NCI-H1105 (cell line): Measurements from ENCODE around the gene CAVIN3.
"Not testable (repeated sequence)": the region's sequence is repeated elsewhere in the genome, so short reads cannot be mapped to it uniquely, and the experiment has no call there.

Experiments
- DNase-seq: peaks from one replicate; lab custom pipeline; 2025; lab: John Stamatoyannopoulos, UW

Gene CAVIN3

GRCh38 chr11:6323291-6323905, 3.1 kb upstream of the CAVIN3 start:
- DNase-seq: peak; percentile 8

DNA sequence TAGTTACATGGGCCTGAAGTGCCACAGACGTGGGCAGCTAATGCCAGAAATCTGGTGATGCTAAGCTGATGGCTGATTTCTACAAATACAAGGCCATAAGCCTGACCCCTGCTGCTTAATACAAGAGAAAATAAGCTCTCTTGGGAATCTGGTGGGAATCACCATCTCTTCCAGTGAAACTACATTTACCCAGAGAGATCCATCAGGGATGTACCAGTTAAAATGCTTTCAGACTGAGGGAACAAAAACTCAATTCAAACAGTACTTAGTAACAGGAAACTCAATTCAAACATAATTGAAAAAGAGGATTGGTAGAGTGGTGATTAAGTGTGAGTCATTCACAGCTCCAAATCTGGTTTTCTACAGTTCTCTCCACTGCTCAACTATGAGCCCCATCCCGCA, 1.7 kb upstream of the CAVIN3 start:
- no peak for DNase-seq

- DNase-seq: no peak
Measured at GRCh38 chr11:6321356-6321755, 1.1 kb upstream of the CAVIN3 start.

DNA sequence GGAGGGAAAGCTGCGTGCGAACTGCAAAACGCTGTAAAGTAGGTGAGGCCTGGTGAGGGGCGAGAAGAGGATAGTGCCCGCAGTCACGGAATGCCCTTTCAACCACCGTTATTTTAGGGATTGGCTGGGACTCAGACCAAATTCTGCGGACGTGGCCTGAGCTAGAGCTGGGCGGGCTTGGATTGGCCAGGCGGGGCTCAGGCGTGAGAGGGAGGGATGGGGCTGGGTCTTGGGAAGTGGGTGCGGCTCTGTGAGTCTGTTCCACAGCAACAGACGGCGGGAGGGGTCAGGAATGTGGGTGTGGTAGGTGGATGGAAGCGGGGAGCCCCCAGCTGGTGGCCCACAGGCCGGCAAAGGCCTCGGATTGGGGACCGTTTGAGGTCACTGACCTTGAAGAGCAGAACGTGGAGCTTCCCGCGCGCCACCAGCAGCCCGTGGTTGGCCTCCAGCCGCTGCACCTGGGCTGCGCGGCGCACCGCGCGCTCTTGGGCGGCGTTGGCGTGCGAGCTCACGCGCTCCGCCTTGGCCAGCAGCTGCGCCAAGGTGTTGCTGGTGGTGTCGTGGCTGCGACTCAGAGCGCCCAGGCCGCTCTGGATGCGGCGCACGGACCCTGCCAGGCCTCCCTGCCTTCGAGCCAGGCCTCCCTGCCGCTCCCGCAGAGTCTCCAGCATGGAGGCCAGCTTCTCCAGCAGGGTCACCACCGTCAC, 444 bp downstream of the CAVIN3 start:
- DNase-seq: no peak

DNA sequence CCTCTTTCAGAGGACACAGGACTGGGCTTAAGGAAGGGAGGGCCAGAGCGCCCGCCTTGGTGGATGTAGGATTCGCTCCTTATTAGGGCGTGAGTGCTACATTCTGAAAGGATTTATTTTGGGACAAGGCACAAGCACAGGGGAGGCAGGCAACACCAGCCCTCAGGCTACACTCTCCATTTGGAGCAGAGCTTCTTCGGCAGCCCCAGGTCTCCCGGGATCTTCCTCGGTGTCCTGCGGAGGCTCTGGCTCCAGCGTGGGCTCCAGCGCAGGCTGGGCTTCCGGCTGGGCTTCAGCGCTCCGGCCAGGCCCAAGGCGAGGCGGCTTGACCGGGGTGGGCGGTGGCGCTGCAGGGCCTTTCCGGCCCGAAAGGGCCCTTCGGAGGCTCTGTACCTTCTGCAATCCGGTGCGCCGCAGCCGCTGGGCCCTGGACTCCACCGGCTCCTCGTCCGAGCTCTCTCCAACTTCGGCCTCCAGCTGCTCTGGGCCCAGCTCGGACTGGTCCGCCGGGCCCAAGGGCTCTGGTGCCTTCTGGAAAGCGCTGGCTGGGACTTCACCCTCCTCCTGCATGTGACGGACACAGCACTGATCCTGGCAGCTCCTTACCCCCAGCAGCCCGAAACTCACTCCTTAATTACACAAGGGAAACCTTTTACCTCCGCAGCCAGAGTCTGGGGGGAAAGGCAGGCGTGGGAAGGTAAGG, 1.1 kb downstream of the CAVIN3 start:
- DNase-seq: no peak

DNA sequence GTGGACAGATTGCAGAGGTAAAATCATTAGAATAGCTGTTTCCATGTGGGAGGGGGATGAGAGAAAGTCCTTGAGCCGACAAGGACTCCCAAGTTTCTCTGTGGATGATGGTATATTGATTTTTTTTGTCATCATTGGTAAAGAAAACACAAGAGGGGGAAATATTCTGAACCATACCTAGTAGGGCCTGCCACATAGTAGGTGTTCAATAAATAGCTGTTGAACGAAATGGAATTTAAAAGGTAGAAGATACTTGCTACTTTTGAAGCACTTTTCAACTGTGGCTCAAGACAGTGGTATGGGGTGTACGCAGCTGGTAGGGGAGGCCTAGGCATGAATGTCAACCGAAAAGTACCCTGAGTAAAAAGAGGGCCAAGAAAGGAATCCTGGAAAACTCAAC, 2.1 kb downstream of the CAVIN3 start:
- no peak for DNase-seq

- no peak for DNase-seq
Measured at GRCh38 chr11:6315811-6316425, 4.4 kb downstream of the CAVIN3 start.

GRCh38 chr11:6312106-6312505, 8.2 kb downstream of the CAVIN3 start:
- DNase-seq: no peak

DNA sequence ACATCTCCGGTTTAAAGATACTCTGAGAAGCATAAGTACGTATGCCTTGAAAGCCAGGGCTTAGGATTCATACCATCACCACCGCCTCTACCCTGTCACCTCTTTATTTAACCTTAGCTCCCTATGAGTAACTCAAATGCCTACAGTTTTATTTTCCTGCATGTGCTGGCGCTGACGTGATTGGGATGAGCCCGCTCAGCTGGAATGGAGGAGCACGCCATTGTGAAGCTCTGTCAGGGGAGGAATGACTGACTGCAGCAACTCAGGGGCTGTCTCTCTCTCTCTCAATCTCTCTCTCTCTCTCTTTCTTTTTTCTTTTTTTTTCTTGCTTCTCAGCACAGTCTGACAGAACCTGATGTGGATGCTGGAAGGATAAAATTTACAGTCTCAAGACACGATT, 12.4 kb downstream of the CAVIN3 start:
- DNase-seq: no peak

- DNase-seq: no peak
Measured at GRCh38 chr11:6305297-6305696, 15.0 kb downstream of the CAVIN3 start.

- no peak for DNase-seq
Measured at GRCh38 chr11:6303661-6304060, 16.6 kb downstream of the CAVIN3 start.

DNA sequence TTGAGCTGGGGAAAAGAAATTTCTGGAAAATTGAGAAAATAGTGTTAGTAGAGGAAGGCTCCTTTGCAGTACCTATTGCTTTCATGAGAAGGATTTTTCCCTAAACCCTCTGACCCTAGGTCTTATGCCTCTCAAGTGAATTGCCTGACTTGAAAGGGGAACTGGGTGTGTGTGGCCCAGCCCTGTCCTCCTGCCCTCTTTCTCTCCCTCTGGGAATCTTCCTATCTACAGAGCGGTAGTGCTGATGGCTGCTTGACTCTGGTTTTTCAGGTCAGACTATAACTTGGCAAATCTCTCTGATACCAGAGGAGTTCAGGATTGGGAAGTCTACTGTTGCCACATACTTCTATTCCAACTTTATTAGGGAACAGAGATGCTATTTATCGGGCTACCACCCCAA, 19.2 kb downstream of the CAVIN3 start:
- no peak for DNase-seq

DNA sequence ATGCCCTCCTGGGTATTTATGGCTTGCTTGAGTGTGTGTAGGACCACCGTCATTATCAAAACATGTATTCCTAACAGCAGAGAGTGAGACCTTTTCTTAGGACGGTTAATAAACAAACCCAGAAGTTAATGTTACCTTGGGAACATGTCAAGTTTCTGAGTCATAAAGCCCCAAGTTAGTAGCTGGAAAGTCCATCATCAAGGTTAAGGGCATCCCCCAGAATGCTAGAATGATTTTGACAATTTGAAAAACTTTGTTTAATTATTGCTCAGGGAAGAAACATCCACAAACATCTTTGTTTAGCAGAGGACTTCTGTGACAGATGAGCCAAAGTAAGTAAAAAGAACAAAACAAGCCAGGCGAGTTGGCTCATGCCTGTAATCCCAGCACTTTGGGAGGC, 20.0 kb downstream of the CAVIN3 start:
- no peak for DNase-seq

DNA sequence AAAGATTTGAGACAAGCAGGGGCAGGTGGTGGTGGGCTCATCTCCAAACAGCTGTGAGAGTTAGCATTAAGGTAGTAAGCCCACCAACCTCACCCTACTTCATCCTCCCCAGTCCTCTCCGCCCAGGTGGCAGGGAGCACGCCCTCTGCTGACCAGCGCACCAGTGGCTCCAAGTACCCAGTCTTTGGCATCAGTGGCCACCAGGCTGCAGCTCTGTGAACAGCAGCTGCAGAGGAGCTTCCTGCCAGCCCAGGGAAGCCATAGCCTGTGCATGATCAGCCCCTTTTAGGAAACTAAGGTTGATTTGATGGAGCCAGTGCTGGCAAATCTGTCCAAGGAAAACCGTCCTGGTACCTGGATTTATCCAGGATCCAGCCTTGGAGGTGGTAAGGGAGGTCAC, 21.7 kb downstream of the CAVIN3 start:
- no peak for DNase-seq

DNA sequence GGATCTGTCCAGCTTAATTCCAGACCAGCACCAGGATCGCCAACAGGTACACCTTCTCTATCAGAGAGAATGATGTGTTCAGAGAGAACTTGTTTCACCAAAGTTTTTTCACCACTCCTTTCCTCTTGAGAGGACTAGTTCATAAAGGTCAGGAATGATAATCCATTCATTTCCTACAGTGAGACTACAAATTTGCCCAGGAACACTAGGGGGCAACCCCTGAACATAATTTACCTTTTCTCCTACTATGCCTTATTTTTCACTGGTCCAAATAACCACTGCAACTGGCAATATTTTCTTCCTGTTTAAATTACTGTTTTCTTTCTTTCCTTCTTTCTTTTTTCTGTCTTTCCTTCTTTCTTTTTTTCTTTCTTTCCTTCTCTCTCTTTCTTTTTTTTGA, 22.5 kb downstream of the CAVIN3 start:
- DNase-seq: no peak

GRCh38 chr11:6285019-6285418, 35.3 kb downstream of the CAVIN3 start:
- DNase-seq: no peak

- DNase-seq: no peak
Measured at GRCh38 chr11:6284250-6284649, 36.1 kb downstream of the CAVIN3 start.

DNA sequence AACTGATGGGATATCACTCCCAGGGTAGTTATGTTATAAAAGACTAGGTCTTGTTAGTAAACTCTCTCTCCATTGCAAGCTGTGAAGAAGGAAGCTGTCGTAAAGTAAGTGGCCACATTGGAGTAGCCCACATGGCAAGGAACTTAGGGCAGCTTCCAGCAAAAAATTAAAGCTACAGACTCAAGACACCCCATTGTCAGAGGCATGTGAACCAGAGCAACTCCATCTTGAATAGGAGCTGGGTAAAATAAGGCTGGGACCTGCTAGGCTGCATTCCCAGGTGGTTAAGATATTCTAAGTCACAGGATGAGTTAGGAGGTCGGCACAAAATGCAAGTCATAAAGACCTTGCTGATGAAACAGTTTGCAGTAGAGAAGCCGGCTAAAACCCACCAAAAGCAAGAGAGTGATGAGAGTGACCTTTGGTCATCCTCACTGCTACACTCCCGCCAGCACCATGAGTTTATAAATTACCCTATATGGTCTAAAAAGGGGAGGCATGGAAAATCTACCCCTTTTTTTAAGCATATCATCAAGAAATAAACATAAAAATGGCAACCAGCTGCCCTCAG, 36.8 kb downstream of the CAVIN3 start:
- no peak for DNase-seq

DNA sequence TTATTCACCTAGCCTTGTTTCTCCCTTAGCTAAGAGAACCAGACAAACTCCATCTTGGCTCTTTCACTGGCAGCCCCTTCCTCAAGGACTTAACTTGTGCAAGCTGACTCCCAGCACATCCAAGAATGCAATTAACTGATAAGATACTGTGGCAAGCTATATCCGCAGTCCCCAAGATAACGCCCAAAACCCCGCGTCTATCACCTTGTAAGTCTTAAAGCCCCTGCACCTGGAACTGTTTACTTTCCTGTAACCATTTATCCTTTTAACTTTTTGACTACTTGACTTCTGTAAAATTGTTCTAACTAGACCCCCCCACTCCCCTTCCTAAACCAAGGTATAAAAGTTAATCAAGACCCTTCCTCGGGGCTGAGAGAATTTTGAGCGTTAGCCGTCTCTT, 39.5 kb downstream of the CAVIN3 start:
- not testable (repeated sequence) for DNase-seq

- DNase-seq: no peak
Measured at GRCh38 chr11:6273188-6273587, 47.1 kb downstream of the CAVIN3 start.

DNA sequence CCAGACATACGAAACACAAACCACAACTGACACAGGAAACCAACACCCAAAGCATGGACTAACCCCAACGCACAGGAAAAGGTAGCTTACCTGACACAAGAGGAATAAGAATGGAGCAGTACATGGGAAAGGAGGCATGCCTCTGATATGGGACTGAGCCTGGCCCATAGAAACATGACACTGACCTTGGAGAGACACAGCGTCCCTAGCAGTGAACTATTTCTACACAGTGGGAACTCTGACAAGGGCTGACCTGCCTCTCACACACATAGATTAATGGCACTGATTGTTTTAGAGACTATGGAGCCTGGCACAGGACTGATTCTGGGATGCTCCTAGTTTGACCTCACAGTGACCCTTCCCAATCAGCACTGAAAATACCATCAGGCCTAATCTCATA, 48.7 kb downstream of the CAVIN3 start:
- no peak for DNase-seq

DNA sequence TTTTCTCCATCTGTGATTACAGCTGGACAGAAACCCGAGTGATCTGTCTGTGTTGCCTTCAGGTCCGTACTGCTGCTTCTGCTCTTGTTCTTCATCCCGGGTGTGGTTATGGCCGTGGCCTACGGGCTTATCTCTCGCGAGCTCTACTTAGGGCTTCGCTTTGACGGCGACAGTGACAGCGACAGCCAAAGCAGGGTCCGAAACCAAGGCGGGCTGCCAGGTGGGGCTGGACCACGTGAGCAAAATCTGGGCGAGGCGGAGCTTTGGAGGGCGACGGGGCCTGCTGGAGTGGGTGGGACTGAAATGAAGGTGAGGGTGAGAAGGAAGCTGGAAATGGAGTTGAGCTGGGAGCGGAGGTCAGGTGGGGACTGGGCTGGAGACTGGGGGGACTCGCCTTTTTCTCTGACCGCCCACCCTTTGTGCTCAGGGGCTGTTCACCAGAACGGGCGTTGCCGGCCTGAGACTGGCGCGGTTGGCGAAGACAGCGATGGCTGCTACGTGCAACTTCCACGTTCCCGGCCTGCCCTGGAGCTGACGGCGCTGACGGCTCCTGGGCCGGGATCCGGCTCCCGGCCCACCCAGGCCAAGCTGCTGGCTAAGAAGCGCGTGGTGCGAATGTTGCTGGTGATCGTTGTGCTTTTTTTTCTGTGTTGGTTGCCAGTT, 49.6 kb downstream of the CAVIN3 start:
- DNase-seq: no peak
